Measurements from ENCODE around the gene TRIM37.

TRIM37 gene

GRCh38 chr17:59027750-59028149, 78.9 kb downstream of the TRIM37 start:
- no peak for DNase-seq (ENCODE audit: low read depth)
- no peak for TF ChIP-seq CTCF (IDR thresholded peaks at IDR 0.05; ENCODE audit: control insufficient read depth, insufficient read depth, low read depth, low read length, missing control alignments)

GRCh38 chr17:59026176-59026939, 80.3 kb downstream of the TRIM37 start:
- no peak overlapping the region for H3K4me3 ChIP-seq (ENCODE audit: control insufficient read depth, low read depth, low read length)
- no peak for DNase-seq (ENCODE audit: low read depth)
- TF ChIP-seq CTCF (IDR thresholded peaks at IDR 0.05; ENCODE audit: control insufficient read depth, insufficient read depth, low read depth, low read length, missing control alignments), result no peak

More at GRCh38 chr17:59027750-59028149, 78.9 kb downstream of the TRIM37 start:
- no peak overlapping the region for H3K4me3 ChIP-seq (ENCODE audit: control insufficient read depth, low read depth, low read length)

GRCh38 chr17:59024916-59025315, 81.8 kb downstream of the TRIM37 start:
- TF ChIP-seq CTCF (IDR thresholded peaks at IDR 0.05; ENCODE audit: control insufficient read depth, insufficient read depth, low read depth, low read length, missing control alignments), result no peak
- DNase-seq (ENCODE audit: low read depth), result no peak
- no peak overlapping the region for H3K4me3 ChIP-seq (ENCODE audit: control insufficient read depth, low read depth, low read length)

GRCh38 chr17:59018019-59018418, 88.7 kb downstream of the TRIM37 start:
- TF ChIP-seq CTCF (IDR thresholded peaks at IDR 0.05; ENCODE audit: control insufficient read depth, insufficient read depth, low read depth, low read length, missing control alignments), result no peak
- H3K4me3 ChIP-seq (ENCODE audit: control insufficient read depth, low read depth, low read length), result no peak overlapping the region
- DNase-seq (ENCODE audit: low read depth), result no peak

- no peak for DNase-seq (ENCODE audit: low read depth)
- no peak for TF ChIP-seq CTCF (IDR thresholded peaks at IDR 0.05; ENCODE audit: control insufficient read depth, insufficient read depth, low read depth, low read length, missing control alignments)
- no peak overlapping the region for H3K4me3 ChIP-seq (ENCODE audit: control insufficient read depth, low read depth, low read length)
These were observed 94.7 kb downstream of the TRIM37 start for GRCh38 chr17:59011975-59012374.

GRCh38 chr17:59010026-59010425, 96.7 kb downstream of the TRIM37 start:
- DNase-seq (ENCODE audit: low read depth), result no peak
- no peak for TF ChIP-seq CTCF (IDR thresholded peaks at IDR 0.05; ENCODE audit: control insufficient read depth, insufficient read depth, low read depth, low read length, missing control alignments)
- H3K4me3 ChIP-seq (ENCODE audit: control insufficient read depth, low read depth, low read length), result no peak overlapping the region
